Epithelial cell of prostate (primary cell): ENCODE results near the gene UPK1A.
A peak's percentile ranks its signal among the peaks of the same experiment; 100 is the strongest.
"Not testable (repeated sequence)": the region's sequence is repeated elsewhere in the genome, so short reads cannot be mapped to it uniquely, and the experiment has no call there.

Experiments used
- DNase-seq: peaks from one replicate; pipeline ENCODE4 v3.0.0-alpha.2; 2011; ENCODE audit warnings: low read depth, low spot score
- H3K27ac ChIP-seq: fragments of 450-650 bp; 2 replicates; pipeline ENCODE4 v1.5.1; 2017; ENCODE audit warnings: mild to moderate bottlenecking

UPK1A gene

GRCh38 chr19:35675589-35676140 is 9.3 kb downstream of the UPK1A start:
- no peak overlapping the region for H3K27ac ChIP-seq

DNA sequence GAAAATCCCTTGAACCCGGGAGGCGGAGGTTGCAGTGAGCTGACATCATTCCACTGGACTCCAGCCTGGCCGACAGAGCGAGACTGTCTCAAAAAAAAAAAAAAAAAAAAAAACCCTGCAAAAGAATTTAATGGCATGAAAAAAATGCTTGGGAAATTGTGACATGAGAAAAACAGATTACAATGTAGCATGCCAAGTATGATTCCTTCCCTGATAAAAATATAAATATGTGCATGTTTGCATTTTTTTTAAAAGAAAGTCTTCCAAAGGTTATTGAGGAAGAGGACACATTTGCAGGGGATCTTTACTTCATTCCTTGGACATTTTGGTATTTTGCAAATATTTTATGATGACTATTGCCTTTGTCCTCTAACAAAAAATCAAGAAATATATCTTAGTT is 23.5 kb downstream of the UPK1A start:
- no peak for DNase-seq
- no peak overlapping the region for H3K27ac ChIP-seq

More at GRCh38 chr19:35675589-35676140, 9.3 kb downstream of the UPK1A start:
- DNase-seq: no peak

- H3K27ac ChIP-seq, DNase-seq: not testable (repeated sequence)
These were observed 24.8 kb downstream of the UPK1A start for GRCh38 chr19:35691106-35691505.

- DNase-seq: no peak
- H3K27ac ChIP-seq: no peak overlapping the region
These were observed 25.7 kb downstream of the UPK1A start for GRCh38 chr19:35692010-35692409.

DNA sequence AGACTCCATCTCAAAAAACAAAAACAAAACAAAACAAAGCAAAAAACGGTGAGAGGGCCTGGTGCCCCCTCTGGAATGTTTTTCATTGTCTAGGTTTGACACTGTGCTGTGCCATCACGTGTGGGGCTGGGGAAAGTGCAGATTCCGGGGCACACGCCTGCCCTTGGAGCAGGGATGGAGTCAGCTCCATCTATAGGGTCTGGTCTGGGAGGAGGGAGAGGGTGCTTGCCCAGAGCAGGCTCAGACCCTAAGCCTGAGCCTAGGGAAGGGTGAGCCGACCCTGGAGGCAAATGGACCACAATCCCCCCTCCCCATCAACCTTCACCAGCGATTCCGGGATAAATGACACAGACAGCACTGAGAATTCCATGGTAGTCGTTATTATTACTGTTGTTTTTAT is 27.1 kb downstream of the UPK1A start:
- H3K27ac ChIP-seq: no peak overlapping the region
- no peak for DNase-seq

- no peak for DNase-seq
- H3K27ac ChIP-seq: no peak overlapping the region
These were observed 27.7 kb downstream of the UPK1A start for GRCh38 chr19:35693835-35694599.

DNA sequence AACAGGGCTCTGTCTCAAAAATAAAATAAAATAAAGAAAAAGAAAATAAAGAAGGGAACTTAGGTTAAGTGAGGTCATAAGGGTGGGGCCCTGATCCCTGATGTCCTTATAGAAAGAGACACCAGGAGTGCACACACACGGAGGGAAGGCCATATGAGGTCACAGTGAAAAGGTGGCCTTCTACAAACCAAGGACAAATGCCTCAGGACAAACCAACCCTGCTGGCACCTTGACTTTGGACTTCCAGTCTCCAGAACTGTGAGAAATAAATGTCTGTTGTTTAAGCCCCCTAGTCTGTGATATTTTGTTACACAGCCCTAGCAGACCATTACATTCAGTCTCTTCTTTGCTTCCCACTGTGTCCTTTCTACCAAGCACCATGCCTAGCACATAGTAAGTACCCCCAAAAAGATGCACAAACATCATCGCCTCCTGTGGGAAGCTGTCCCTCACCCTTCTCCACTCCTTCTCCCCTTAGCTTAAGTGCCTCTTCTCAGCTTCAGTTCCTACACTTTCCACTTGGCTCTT is 29.6 kb downstream of the UPK1A start:
- no peak overlapping the region for H3K27ac ChIP-seq
- no peak for DNase-seq

DNA sequence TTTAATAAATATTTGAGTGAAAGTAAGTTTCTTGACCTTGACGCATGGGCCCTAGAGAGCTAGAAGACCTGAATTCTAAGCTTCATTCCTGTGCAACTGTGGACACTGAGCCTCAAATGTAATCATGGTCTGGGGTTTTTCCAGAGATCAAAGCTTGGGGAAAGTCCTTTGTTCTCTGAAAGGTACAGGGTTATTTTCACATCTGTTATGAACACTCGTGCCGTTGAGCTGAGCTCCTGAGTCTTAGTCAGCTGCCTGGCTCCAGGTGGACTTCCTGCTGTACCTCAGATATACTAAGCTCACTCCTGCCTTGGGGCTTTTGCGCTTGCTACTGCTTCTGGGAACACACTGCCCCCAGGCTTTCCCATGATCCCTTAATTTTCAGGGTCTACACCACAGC is 30.5 kb downstream of the UPK1A start:
- DNase-seq: no peak
- H3K27ac ChIP-seq: no peak overlapping the region

- DNase-seq: peak; percentile 89
- no peak overlapping the region for H3K27ac ChIP-seq
These were observed 36.1 kb downstream of the UPK1A start for GRCh38 chr19:35702223-35703012.

DNA sequence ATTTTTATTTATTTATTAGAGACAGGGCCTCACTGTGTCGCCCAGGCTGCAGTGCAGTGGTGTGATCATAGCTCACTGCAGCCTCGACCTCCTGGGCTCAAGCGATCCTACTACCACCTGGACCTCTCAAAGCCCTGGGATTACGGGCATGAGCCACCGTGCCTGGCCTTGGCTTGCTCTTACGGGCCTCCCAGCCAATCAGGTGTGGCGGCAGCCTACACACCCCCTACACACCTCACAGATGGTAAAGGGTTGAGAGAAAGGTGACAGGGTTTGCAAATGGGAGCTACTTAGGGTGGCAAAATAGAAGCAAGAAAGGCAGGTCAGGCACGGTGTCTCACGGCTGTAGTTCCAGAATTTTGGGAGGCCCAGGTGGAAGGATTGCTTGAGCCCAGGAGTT is 37.0 kb downstream of the UPK1A start:
- no peak overlapping the region for H3K27ac ChIP-seq
- no peak for DNase-seq

GRCh38 chr19:35704218-35704617 is 37.9 kb downstream of the UPK1A start, which contains the start of gene ZBTB32:
ZBTB32 (plus strand) TSS chr19:35704558; CDS start chr19:35714627, 10,069 bp downstream.
- no peak within 1 kb of the TSS for H3K27ac ChIP-seq
- DNase-seq: no peak

GRCh38 chr19:35708391-35708790 is 42.1 kb downstream of the UPK1A start:
- no peak for DNase-seq
- H3K27ac ChIP-seq: no peak overlapping the region

DNA sequence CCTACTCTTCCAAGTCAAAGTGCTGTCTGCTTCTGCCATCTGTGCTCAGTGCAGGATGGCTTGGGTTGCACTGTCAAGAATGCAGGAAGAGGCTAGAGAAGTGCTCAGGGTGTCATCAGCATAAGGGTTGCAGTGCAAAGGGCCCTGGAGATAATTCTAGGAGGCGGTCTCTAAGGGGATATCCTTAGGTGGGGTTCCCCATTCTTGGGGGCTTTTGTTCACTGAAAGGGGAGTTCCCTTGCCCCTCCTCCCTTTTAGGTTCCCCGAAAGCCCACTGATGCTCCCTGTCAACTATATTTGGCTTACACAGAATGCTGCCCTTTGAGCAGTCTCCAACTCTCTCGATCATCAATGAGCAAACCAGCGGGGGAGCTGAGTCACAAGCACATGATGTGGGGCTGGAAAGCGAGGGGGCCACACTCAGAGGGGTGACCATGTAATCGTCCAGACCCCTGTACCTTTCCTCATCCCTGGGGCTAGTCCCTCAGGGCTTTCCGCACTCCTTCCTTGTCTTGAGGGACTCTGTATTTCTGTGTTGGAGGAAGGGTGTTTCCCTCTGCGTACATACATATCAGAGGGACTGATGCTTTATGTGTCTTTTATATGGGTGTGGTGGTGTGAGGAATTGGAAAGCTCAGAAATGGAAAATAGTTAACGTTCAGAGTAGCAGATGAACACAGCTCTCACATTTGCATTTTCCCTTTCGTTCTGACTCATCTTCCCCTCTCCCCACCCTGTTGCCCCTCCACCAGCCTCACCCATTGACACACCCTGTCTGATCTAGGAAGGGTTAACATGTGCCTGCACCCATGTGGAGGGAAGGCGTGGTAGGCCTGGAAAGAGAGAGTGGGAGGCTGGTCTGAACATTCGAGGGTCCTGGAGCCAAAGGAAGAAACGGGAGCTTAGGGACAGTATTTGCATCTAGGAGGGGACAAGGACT is 44.7 kb downstream of the UPK1A start:
- no peak for DNase-seq
- H3K27ac ChIP-seq: no peak overlapping the region

DNA sequence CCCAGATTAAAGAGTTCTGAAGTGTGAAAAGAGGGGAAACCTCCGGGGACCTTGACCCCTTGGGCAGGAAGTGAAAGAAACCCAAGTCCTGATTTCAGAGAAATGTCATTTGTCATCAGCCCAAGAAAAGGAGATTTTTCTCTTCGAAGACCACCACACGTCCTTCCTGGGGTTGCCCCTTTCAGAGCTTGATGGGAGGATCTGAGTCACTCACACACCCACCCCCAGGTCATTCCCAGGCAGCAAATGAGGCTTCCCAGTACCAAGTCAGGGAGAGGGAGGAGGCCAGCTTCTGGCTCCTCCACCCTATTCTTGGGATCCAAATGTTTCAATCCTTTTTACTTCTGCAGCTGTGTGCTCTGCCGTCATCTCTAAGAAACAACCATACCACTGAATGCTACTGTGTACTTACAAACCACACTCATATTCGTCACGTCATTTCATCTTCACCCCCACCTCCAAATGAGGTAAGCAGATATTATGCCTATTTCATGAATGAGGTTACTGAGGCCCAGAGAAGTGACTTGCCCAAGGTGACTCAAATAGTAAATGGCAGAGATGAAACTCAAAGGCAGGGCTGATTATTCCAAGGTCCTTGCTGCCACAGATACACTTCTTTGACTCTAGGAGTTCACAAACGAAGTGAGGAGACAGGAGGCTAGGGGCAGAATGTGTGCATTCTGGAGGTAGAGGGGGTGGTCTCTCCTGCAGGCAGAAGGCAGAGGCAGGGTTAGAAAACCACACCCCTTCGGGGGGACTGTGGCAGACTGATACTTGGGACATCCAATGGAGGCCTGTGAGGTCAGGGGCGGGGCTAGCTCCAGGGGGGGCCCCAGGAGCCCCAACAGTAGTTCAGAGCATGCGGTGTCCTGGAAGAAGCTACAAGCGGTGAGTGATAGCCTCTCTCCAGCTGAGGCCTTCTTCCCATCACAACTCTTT is 46.5 kb downstream of the UPK1A start:
- H3K27ac ChIP-seq: no peak overlapping the region
- no peak for DNase-seq

GRCh38 chr19:35713506-35713850 is 47.2 kb downstream of the UPK1A start:
- no peak for DNase-seq
- no peak overlapping the region for H3K27ac ChIP-seq

GRCh38 chr19:35713904-35714495 is 47.7 kb downstream of the UPK1A start:
- no peak for DNase-seq

GRCh38 chr19:35714601-35715354 is 48.5 kb downstream of the UPK1A start:
- no peak for DNase-seq
- no peak overlapping the region for H3K27ac ChIP-seq

More at GRCh38 chr19:35713904-35714495, 47.7 kb downstream of the UPK1A start:
- H3K27ac ChIP-seq: no peak overlapping the region

DNA sequence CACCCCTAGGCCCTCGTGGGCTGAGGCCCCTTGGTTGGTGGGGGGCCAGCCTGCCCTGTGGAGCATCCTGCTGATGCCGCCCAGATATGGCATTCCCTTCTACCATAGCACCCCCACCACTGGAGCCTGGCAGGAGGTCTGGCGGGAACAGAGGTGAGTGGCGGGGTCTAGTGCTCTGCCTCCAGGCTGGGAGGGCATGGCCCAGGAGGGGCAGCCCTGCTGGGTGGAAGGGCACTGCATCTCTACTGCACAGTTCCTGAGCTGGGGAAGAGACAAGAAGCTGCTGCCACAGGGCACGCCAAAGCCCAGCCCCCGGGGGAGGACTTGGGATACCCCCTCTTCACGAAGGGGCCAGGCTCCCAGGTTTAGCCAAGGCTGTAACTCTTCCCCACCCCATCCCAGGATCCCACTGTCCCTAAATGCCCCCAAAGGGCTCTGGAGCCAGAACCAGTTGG is 49.1 kb downstream of the UPK1A start:
- no peak for DNase-seq
- no peak overlapping the region for H3K27ac ChIP-seq
